NCI-H2107 treated with DMSO at 0.1 percent for 48 hours (cell line): Measurements from ENCODE around the gene HES4.
"Not testable (repeated sequence)": the region's sequence is repeated elsewhere in the genome, so short reads cannot be mapped to it uniquely, and the experiment has no call there.

Experiments
- DNase-seq: peaks from one replicate; lab custom pipeline; 2025; ENCODE audit not compliant: unreplicated experiment; lab: John Stamatoyannopoulos, UW

Gene HES4

DNA sequence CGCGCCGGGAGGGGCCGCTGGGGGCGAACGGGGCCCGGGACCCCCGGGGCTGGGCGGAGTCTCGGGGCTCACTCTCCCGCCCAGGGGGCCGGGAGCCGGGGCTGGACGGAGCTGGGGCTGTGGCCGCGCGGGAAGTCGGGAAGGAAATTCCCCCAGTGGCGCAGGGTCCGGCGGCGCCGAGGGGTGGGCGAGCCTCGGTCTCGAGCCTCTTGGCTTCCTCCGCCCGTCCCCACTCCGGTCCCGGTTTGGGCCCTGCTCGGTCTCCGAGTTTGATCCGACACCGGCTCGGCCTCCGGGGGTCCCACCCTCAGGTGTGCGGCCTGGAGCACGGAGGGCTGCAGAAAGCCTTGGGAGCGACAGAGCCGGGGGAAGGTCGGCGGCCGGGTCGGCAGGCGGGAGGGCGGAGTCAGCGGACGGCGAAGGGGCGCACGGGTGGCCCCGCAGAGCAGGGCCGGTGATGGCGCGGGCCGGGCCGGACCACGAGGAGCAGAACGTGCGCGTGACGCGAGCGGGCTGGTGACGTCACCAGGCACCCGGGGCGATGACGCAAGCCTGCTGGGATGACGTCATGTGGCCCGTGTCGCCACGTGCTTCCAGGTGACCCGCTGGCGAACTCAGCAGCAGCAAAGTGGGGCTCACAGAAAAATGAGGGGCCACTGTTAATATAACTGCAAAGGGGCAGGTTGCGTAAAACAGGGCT, 610 bp upstream of the HES4 start:
- DNase-seq: no peak

DNA sequence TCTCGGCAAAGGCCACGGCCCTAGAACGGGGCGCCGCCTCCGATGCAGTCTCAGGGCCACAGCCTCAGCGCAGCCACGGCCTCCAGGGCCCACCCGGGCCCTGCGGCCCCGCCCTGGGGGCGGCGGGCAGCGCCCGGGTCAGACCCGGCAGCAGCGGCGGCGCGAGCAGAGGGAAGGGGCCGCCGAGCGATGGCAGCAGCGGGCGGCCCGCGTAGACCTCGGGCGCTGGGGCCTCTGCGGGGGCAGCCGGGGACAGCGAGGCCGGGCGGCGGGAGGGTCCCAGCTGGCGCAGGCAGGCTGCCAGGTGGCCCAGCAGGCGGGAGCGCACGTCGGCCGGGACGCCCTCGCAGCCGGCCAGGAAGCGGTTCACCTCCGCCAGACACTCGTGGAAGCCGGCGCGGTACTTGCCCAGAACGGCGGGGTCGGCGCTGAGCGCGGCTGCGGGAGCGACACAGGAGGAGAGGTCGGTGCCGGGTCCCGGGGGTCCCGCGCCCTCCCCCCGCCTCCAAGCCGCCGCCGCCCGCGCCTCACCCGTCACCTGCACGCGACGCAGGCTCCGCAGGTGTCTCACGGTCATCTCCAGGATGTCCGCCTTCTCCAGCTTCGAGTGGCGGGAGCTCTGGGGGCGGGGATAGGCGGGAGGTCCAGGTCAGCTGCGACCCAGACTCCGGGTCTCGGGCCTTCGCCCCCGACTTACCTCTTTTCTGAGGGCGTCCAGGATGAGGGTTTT, 737 bp downstream of the HES4 start:
- no peak for DNase-seq

DNA sequence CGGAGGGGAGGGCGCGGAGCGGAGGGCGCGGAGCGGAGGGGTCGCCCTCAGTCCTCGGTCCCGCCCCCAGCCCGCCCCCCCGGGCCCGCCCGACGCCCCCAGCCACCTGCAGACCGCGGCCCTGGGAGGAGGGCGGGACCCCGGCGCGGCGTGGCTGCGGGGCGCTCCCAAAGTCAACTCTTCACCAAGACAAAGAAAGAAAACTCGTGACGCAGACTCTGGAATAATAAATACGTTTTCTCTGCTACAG, 1.2 kb downstream of the HES4 start:
- DNase-seq: no peak

DNA sequence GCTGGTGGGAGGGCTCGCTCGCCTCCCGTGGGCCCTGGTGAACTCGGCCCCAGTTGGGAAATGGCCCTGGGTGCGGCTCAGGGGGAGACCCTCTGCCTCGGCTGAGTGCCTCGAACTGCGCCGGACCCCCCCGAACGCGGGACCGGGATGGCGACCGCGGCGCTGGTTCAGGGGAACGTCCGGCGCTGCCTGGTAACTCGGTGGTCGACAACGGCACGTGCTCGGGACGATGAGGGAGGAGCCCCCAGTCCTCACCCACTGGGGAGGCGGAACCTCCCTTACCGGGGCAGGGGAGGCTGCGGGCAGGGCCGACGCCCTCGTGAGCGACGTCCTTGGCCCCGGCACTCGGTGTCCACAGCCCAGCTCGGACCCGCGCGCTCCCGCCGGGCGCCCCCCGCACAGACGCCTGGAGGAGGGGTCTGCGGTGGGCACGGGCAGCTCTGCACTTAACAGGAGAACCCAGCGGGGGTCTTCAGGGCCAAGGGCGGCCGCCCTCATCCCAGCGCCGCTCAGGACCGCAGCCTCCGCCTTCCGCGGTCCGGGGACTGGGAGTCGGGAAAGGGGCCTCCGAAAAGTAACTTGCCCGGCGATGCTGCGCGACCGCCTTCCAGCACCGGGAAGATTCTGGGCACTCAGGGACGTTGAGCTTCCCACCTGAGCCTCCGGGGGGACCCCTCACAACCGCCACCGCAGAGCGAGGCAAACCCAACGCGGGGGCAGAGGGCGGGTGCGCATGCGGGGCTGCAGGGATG, 1.7 kb downstream of the HES4 start:
- no peak for DNase-seq

DNA sequence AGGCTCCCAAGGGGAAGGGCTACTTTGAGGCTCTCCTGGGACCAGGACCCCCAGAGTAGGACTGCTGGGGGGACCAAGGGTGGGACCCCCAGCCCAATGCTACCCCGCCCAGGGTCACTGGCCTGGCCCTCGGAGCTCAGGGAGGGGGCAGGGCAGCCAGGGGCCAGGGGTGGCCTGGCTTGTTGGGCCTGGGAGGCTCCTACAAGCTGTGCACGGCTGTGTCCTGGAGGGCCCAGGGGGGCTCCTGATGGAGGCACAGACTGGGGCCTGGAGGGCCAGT, 2.2 kb downstream of the HES4 start:
- no peak for DNase-seq

DNA sequence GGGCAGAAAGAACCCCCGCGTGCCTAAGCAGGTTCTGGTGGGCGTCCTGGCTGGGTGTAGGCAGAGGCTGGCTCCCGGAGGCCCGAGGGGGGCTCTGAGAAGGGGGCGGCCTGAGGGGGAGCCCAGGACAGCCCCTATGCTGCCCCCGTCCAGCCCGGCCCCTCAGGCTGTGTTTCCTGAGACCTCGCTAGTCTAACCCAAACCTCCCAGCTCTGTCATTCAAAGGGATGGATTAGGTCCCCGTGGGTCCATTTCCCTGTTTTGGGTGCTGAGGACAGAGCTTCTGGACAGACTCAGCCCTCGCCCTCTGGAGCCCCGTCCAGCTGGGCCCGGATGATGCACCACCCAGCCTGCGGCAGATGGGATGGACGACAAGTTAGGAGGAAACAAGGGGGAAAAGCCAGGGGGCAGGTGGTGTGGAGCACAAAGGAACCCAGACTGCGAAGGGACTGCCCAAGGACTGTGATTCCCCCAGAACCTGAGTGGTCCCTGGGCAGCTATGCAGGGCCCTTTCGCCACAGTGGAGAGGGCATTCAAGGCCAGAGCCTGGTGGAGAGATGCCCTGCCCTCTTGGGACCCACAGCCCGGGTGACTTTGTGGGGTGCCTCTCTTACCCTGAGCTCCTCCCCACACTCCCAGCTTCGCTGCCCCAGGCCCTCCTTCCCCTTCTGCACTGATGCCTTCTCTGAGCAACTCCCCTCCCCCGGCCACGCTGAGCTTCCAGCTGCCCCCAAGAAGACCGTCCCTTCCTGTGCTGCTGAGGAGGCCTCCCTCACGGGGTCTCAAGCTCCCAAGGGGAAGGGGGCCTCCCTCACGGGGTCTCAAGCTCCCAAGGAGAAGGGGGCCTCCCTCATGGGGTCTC, 2.8 kb downstream of the HES4 start:
- DNase-seq: no peak

DNA sequence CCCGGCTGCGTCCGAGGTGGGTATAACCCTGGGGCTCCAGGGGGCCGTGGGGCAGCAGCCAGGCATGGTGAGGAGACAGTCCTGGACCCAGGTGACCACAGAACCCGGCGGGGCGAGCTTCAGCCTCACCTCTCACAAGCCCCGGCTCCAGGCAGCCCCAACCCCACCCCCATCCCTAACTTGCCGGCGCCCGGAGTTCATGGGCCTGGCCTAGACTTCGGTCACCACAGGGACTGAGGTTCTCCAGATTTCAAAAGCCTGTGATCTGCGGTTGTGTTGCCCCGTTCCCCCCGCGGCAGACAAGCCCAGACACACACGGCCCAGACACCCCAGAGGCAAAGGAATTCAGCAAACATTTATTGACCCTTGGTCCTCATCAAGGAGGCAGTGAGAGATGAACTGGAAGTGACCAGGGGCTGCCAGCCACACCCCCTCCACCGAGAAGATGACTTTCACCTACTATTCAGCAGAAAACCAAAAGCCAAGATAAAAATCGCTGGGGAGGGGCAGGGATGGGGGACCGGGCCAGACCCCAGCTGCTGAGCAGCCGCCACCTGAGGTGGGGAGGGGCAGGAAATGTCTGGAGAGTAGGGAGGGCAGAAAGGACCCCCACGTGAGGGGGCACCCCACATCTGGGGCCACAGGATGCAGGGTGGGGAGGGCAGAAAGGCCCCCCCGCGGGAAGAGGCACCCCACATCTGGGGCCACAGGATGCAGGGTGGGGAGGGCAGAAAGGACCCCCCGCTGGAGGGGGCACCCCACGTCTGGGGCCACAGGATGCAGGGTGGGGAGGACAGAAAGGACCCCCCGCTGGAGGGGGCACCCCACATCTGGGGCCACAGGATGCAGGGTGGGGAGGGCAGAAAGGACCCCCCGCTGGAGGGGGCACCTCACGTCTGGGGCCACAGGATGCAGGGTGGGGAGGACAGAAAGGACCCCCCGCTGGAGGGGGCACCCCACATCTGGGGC, 3.9 kb downstream of the HES4 start:
- DNase-seq: no peak

DNA sequence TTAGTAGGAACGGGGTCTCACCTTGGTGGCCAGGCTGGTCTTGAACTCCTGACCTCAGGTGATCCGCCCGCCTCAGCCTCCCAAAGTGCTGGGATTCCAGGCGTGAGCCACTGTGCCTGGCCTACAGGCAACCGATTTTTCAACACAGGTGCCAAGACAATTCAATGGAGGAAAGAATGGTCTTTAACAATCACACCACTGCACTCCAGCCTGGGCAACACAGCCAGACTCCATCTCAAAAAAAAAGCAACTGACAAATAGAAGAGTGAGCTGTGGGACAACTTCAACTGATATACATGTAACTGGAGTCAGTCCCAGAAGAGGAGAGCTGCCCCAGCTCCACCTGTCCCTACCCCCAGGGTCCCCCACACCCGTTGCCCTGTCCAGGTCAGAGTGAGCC, 5.4 kb downstream of the HES4 start:
- not testable (repeated sequence) for DNase-seq

DNA sequence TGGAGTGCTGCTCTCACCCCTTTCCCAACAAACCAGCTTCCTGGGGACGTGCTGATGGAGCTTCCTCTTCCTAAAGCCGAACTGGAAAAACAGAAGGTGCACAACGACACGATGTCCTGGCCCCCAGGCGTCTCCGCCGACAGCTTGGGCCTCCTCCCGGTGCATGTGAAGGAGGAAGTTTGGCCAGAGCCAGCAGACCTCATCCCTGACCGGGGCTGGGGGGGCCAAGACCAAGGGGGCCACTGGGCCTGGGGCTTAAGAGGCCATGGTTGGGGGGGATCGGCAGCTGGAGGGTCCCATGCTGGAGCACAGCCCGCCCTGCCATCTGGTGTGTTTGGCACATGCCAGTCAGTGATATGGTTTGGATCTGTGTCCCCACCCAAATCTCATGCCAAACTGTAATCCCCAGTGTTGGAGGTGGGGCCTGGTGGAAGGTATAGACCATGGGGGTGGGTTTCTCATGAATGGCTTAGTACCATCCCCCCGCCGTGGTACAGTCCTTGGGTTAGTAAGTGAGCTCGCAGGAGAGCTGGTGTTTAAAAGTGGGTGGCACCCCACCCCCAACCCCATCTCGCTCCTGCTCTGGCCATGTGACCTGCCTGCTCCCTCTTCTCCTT, 6.4 kb downstream of the HES4 start:
- no peak for DNase-seq

DNA sequence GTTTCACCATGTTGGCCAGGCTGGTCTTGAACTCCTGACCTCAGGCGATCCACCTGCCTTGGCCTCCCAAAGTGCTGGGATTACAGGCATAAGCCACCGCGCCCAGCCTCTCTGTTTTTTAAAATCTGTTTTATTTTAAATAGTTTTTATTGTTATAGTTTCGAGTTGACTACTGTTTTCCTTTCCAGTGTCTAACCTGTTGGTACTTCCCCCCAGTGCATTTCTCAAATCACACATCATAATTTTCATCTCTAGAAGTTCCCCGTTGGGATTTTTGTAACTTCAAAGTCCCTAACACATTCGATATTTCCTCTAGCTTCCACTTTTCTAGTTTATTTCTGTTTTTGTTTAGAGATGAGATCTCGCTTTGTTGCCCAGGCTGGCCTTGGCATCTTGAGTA, 7.5 kb downstream of the HES4 start:
- no peak for DNase-seq

DNA sequence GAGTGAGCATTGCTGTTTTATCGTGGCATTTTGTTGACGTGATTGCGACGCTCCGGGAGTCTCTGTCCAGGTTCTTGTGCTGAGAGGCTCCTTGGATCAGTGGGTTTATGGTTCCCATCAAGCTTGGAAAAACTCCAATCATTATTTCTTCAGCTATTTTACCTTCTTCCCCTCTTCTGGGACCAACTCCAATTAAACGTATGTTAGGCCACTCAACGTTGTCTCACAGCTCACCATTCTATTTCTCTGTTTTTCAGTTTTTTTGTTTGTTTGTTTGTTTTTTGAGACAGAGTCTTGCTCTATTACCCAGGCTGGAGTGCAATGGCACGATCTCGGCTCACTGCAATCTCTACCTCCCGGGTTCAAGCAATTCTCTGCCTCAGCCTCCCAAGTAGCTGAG, 8.0 kb downstream of the HES4 start:
- DNase-seq: no peak

DNA sequence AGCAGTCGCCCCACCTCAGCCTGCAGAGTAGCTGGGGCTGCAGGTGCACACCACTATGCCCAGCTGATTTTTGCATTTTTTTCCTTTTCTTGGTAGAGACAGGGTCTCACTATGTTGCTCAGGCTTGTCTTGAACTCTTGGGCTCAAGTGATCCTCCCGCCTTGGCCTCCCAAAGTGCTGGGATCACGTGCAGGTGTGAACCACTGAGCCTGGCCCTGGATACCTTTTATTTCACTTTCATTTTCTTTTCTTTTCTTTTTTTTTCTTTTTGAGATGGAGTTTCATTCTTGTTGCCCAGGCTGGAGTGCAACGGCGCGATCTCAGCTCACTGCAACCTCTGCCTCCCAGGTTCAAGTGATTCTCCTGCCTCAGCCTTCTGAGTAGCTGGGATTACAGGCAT, 8.6 kb downstream of the HES4 start:
- not testable (repeated sequence) for DNase-seq

DNA sequence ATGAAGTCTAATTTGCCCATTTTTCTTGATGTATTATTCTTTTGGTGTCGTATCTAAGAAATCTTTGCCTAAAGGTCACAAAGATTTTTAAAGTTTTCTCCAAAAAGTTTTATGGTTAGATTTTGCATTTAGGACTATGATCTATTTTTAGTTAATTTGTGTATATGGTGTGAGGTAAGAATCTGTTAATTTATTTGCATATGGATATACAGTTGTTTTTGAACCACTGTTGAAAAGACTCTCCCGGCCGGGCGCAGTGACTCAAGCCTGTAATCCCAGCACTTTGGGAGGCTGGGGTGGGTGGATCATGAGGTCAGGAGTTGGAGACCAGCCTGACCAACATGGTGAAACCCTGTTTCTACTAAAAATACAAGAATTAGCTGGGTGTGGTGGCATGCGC, 11.8 kb downstream of the HES4 start:
- DNase-seq: not testable (repeated sequence)

DNA sequence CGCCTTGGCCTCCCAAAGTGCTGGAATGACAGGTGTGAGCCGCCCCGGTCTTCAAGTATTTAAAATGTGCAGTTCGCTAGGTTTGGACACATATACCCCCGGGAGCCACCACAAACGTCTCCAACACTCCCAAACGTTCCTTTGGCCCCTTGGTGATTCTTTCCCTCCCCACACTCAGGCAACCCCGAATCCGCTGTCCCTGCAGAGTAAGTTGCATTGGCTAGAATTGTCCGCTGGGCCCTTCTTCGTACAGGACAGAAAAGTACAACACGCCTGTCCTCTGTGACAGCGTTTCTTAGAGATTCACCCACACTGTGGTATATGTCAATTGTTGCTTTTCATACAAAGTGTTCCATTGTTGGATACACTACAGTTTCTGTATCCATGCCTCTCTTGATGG, 14.8 kb downstream of the HES4 start:
- no peak for DNase-seq

DNA sequence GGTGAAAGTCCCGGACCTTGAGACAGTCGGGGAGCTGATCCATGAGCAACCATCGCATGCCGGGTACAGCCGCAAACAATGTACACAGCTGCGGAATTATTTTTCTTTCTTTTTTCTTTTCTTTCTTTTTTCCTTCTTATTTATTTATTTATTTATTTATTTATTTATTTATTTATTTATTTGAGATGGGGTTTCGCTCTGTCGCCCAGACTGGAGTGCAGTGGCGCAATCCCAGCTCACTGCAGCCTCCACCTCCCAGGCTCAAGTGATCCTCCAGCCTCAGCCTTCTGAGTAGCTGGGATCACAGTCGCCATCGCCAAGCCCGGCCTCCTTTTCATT, 15.5 kb downstream of the HES4 start:
- no peak for DNase-seq

DNA sequence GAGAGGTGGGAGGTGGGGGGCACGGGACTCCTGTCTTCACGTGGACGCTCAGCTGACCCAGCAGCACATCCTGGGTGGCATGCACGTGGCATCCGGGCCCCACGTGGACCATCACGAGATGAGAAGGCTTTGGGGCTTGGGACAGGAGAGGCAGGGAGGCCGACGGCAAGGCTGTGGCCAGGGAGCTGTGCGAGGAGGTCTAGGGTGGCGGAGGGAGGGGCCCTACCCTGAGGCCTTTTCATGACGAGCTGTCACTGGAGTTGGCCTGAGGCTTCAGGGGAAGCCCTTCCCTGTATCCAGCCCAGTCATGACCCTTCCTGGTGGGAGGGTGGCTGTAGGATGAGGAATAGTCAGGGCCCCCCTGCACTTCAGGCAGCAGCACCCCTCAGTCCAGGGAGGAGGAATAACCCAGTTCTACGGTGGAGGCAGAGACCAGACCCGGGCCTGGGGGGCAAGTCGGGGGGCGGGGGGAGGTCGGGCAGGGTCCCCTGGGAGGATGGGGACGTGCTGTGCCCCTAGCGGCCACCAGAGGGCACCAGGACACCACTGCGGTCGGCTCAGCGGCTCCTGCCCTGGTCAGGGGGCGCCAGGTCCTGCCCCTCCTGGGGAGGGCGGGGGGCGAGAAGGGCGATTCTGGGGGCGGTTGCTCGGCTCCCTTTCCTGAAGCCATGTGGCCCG, 16.0 kb downstream of the HES4 start:
- no peak for DNase-seq

DNA sequence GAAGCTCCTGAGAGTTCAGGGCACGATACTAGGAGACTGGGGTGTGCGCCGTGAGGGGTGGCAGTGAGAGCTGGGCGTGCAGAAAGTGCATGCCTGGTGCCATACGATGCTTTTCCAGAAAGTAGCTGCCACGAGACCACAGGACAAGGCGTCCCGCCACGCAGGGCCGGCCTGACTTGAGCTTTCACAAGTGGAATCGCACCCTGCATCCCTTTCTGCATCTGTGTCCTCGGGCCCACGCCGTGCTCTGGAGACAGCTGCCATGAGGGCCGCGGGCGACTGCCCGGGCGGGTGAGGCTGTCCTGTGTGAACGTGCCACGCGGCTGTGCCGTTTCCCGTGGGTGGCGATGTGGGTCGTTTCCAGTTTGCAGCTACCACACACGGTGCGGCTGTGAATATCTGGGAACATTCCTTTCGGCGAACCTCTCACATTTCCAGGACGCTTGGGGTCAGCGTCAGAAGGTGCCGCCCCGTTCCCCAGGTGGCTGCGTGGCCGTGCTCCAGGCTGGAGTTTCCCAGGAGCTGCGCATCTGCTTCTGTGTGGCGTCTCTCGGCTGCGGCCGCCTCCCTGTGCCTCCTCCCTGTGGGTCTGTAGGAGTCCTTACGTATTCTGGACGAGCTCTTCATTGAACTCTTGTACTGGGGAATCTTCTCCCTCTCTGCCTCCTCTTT, 17.0 kb downstream of the HES4 start:
- no peak for DNase-seq

DNA sequence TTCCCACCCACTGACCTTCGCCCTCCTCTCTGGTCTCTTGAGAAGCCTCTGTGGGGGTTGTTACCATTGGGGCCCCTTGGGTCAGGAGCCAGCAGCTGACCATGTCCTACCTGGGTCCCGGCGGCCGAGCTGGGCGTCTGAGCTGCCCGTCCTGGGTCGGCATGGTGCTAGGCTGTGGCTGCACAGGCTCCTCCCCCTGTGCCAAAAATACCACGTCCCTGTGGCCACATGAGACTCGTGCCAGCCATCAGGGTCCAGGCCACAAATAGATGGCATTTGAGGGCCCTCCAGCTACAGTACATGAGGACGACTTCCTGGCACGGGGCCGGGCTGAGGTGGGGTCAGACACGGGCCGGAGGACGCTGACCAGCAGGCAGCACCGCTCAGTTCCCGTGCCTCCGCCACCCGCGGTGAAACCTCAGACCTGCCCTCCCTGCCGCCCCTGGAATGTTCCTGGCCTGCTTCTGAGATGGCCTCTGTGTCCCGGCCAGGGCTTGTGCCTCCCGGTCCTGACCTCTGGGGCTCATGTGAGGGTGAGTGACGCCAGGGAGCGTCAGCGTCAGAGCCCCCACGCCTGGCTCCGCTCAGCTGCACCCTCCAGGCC, 17.8 kb downstream of the HES4 start, which contains the start of gene PERM1:
Gene PERM1 (minus strand): TSS at position 139 of the 604 bp plus-strand sequence. CDS start 1,064 bp downstream, outside the sequence.
- no peak for DNase-seq
